GM12878 (cell line): Measurements from ENCODE around the gene PHETA2. TPM values are rescaled to one million over a fixed set of nuclear protein-coding genes. Genes with fewer than 3 reads are reported as not detected.

Experiments
- ATAC-seq: fragments of 200-7000 bp; cut with Tn5 transposase; 3 replicates; pipeline ENCODE4 v1.9.1; 2020; ENCODE audit warnings: mild to moderate bottlenecking, moderate library complexity
- BruUV-seq: library from RNA; stranded (reverse); fragments of 400-500 nt; replicated peaks from 2 replicates; lab custom pipeline; 2021; lab: Mats Ljungman, UMichigan
- CTCF ChIA-PET: fragments of 300-600 bp; sonication (Branson Sonifier 250); formaldehyde crosslinking; extraction: SDS; loops from one replicate; lab custom pipeline; 2021; ENCODE audit warnings: inconsistent platforms; lab: Yijun Ruan, JAX
- POLR2A ChIA-PET: fragments of 350-600 bp; formaldehyde crosslinking; extraction: SDS; loops from one replicate; lab custom pipeline; 2021; ENCODE audit warnings: inconsistent platforms; lab: Charles Lee
- RAD21 ChIA-PET: fragments of 300-600 bp; sonication (Branson Sonifier 250); formaldehyde crosslinking; loops from one replicate; lab custom pipeline; 2023; ENCODE audit warnings: antibody characterized with exemption; ENCODE audit not compliant: unreplicated experiment; lab: Charles Lee
- SMC1A ChIA-PET: fragments of 300-600 bp; sonication (Branson Sonifier 250); formaldehyde crosslinking; loops from one replicate; lab custom pipeline; 2023; ENCODE audit not compliant: unreplicated experiment, uncharacterized antibody; lab: Charles Lee
- DNase-seq: peaks from one replicate; pipeline ENCODE4 v3.0.0-alpha.2; 2011; ENCODE audit warnings: low read depth, low spot score
- FAIRE-seq: peaks from 3 replicates; lab custom pipeline; 2011; peaks lifted over from hg19 to GRCh38; lab: Jason Lieb, UNC
- H2AFZ ChIP-seq: 2 replicates; pipeline ENCODE4 v1.6.0; 2011; ENCODE audit warnings: low read depth, low read length, control low read depth; ENCODE audit not compliant: control insufficient read depth
- H3K27ac ChIP-seq: 2 replicates; pipeline ENCODE4 v1.5.1; 2011; ENCODE audit warnings: control low read depth; ENCODE audit not compliant: control insufficient read depth, insufficient read depth
- H3K27me3 ChIP-seq, 2 experiments: replicated peaks in 1 of 2; 2 replicates each; pipeline versions ENCODE4 v1.6.0 to v1.6.1; 2011; ENCODE audit warnings: low read length in 1 of 2; ENCODE audit not compliant: control insufficient read depth in 2 of 2, insufficient read depth in 2 of 2
- H3K36me3 ChIP-seq, 2 experiments: 2 replicates each; pipeline ENCODE4 v1.5.1; 2011; ENCODE audit warnings: low read length in 1 of 2; ENCODE audit not compliant: control insufficient read depth in 2 of 2, insufficient read depth in 2 of 2
- H3K4me1 ChIP-seq: 2 replicates; pipeline ENCODE4 v1.6.1; 2011; ENCODE audit warnings: mild to moderate bottlenecking, low read length, moderate library complexity, mixed read lengths; ENCODE audit not compliant: control insufficient read depth, insufficient read depth
- H3K4me2 ChIP-seq: 2 replicates; pipeline ENCODE4 v1.6.0; 2011; ENCODE audit warnings: control low read depth; ENCODE audit not compliant: control insufficient read depth, insufficient read depth
- H3K4me3 ChIP-seq: fragments of 200-600 bp; sonication (generic); 2 replicates; pipeline ENCODE4 v1.5.1; 2016
- H3K79me2 ChIP-seq: 2 replicates; pipeline ENCODE4 v1.6.0; 2011; ENCODE audit warnings: low read length; ENCODE audit not compliant: control insufficient read depth, insufficient read depth
- H3K9ac ChIP-seq: 2 replicates; pipeline ENCODE4 v1.8.0; 2011; ENCODE audit warnings: low read length, control low read depth, mixed read lengths; ENCODE audit not compliant: control insufficient read depth, insufficient read depth
- H3K9me3 ChIP-seq: replicated peaks from 3 replicates; pipeline ENCODE4 v1.5.1; 2011; ENCODE audit warnings: mild to moderate bottlenecking, low read length; ENCODE audit not compliant: control insufficient read depth, insufficient read depth
- H4K20me1 ChIP-seq: 2 replicates; pipeline ENCODE4 v1.6.0; 2011; ENCODE audit not compliant: control insufficient read depth, insufficient read depth
- BRCA1 ChIP-seq: IDR thresholded peaks from 2 replicates; pipeline ENCODE4 v1.6.1; 2011; ENCODE audit warnings: low read depth, low read length, improper control_type of control experiment
- CBX5 ChIP-seq: sonication (generic); IDR thresholded peaks from 2 replicates; pipeline ENCODE4 v1.6.1; 2016; ENCODE audit warnings: low read depth, moderate library complexity, mild to moderate bottlenecking, inconsistent platforms
- CREM ChIP-seq: IDR thresholded peaks from 2 replicates; pipeline ENCODE4 v1.6.1; 2014; ENCODE audit warnings: antibody characterized with exemption, low read depth
- JUNB ChIP-seq: IDR thresholded peaks from 2 replicates; pipeline ENCODE4 v1.6.1; 2016; ENCODE audit warnings: antibody characterized with exemption, mild to moderate bottlenecking
- PBX3 ChIP-seq: IDR thresholded peaks from 2 replicates; pipeline ENCODE4 v1.6.1; 2011; ENCODE audit warnings: mild to moderate bottlenecking, low read depth, low read length, moderate library complexity; ENCODE audit not compliant: insufficient replicate concordance
- PRDM15 ChIP-seq: fragments of 450-650 bp; formaldehyde crosslinking; IDR thresholded peaks from 2 replicates; pipeline ENCODE4 v1.4.0; 2020; ENCODE audit warnings: mild to moderate bottlenecking, moderate library complexity
- SIN3A ChIP-seq: IDR thresholded peaks from 2 replicates; pipeline ENCODE4 v1.6.1; 2012; ENCODE audit warnings: low read depth, low read length, improper control_type of control experiment
- SIX5 ChIP-seq: IDR thresholded peaks from 2 replicates; pipeline ENCODE4 v1.6.1; 2011; ENCODE audit warnings: mild to moderate bottlenecking, low read depth, low read length, moderate library complexity; ENCODE audit not compliant: severe bottlenecking
- YY1 ChIP-seq: IDR thresholded peaks from 2 replicates; pipeline ENCODE4 v1.6.1; 2011; ENCODE audit warnings: low read depth, mild to moderate bottlenecking, low read length
- ZBTB11 ChIP-seq: fragments of 450-650 bp; formaldehyde crosslinking; IDR thresholded peaks from 2 replicates; pipeline ENCODE4 v1.5.0; 2022; ENCODE audit warnings: mild to moderate bottlenecking, missing genetic modification characterization
- ZNF24 ChIP-seq: fragments of 450-650 bp; IDR thresholded peaks from 2 replicates; pipeline ENCODE4 v1.6.1; 2017; ENCODE audit warnings: antibody characterized with exemption, mild to moderate bottlenecking
- ZSCAN29 ChIP-seq: fragments of 450-650 bp; IDR thresholded peaks from 2 replicates; pipeline ENCODE4 v1.6.1; 2017; ENCODE audit warnings: mild to moderate bottlenecking, moderate library complexity
- WGBS: methylation state at CpG from one replicate; pipeline ENCODE4 v1.1.6; 2016; ENCODE audit warnings: low lambda C conversion rate; ENCODE audit not compliant: insufficient replicate concordance, insufficient coverage; ENCODE audit errors: missing lambda C conversion rate; 5-methylcytosine and 5-hydroxymethylcytosine counted together
- in situ Hi-C: fragments of 300-500 bp; cut with MboI; formaldehyde crosslinking; loops from 9 replicates; pipeline ENCODE4 v1.14.3; 2018; ENCODE audit warnings: mixed read lengths
- intact Hi-C: fragments of 100-400 bp; cut with micrococcal nuclease; formaldehyde crosslinking; loops from one replicate; pipeline ENCODE4 v1.14.2; 2022; ENCODE audit not compliant: unreplicated experiment
- polyA plus RNA-seq, 11 experiments: library from polyadenylated mRNA; depleted of rRNA in 4 of 11; unstranded in 6 of 11; stranded (reverse) in 5 of 11; fragments of >200 nt; fragmentation: Nextera tagmentation in 4 of 11; fragmentation: Illumina TruSeq in 1 of 11; extraction: Ambion mirVana in 4 of 11; extraction: Trizol in 1 of 11; gene quantifications; 1 replicate in 1 of 11; 2 replicates in 10 of 11; pipeline versions ENCODE4 v1.2.1 to v1.2.3, GENCODE V29; 2011 to 2016; ENCODE audit warnings: inconsistent platforms in 2 of 11, missing spikeins in 2 of 11, low read depth in 1 of 11
- total RNA-seq, 4 experiments: library from RNA; depleted of rRNA in 3 of 4; stranded (reverse); fragments of >200 nt in 3 of 4; fragmentation: Illumina TruSeq in 1 of 4; extraction: Trizol in 1 of 4; gene quantifications; 2 replicates each; pipeline versions ENCODE4 v1.2.1 to v1.2.3, GENCODE V29; 2013 to 2021

The PHETA2 gene
- total and polyA plus RNA-seq, 10 of the 15 experiments (the other 5 are each of a cell fraction or from before 2014, with no cell fraction given) = 0.03 to 3.2 (median 1.7) TPM

GRCh38 chr22:42041784-42042183, 32.3 kb upstream of the PHETA2 start (continued):
- TF ChIP-seq ZBTB11 (CRISPR knock-in tag) (no peak), BRCA1 (no peak), CREM (no peak), SIX5 (no peak), ZNF24 (no peak), ZSCAN29 (no peak), CBX5 (no peak)

- H3K4me2 ChIP-seq = no peak overlapping the region
- RAD21 ChIA-PET = no interaction called here
- intact Hi-C loops (no loop called here), in situ Hi-C loops (no loop called here)
- 79% methylated on average over 2 of the region's 2 CpGs for WGBS
- no peaks in the 10 kb centered on the region for H3K9me3 ChIP-seq
- FAIRE-seq (no peak), DNase-seq (no peak), ATAC-seq (no peak)
- no peak overlapping the region for H3K27ac ChIP-seq
- H3K36me3 ChIP-seq = no peaks in the 10 kb centered on the region
- H4K20me1 ChIP-seq = no peaks in the 10 kb centered on the region
- CTCF ChIA-PET = interaction anchor here (0.7 kb wide), 1 partner anchor 19 kb away, joined by 3 read pairs; no protein-coding TSS in a partner anchor
- POLR2A ChIA-PET = no interaction called here
- H3K9ac ChIP-seq = no peak overlapping the region
- no peak overlapping the region for H2AFZ ChIP-seq
- no TSS peak for BruUV-seq
- H3K4me1 ChIP-seq = peaks cover 17% of the 10 kb centered on the region
- SMC1A ChIA-PET = no interaction called here
- no peak overlapping the region for H3K4me3 ChIP-seq
- H3K79me2 ChIP-seq = no peaks in the 10 kb centered on the region
- no peaks in the 10 kb centered on the region for H3K27me3 ChIP-seq
- TF ChIP-seq PRDM15 (CRISPR knock-in tag) = no peak
- TF ChIP-seq YY1 = no peak
- TF ChIP-seq PBX3 = no peak
- TF ChIP-seq SIN3A = no peak
- no peak for TF ChIP-seq JUNB
These were observed 23.3 kb upstream of the PHETA2 start for GRCh38 chr22:42050641-42051180.
